HepG2 (cell line): ENCODE measurements around the gene KHK. TPM values are rescaled to one million over a fixed set of nuclear protein-coding genes. Genes with fewer than 3 reads are reported as not detected.

ENCODE experiments used
- ARNT2 ChIP-seq: sonication (generic); formaldehyde crosslinking; IDR thresholded peaks from 2 replicates; pipeline ENCODE4 v1.8.0; 2022; ENCODE audit warnings: mild to moderate bottlenecking, low read depth, missing genetic modification reagents, moderate library complexity
- ATF4 ChIP-seq, 2 experiments: fragments of 450-650 bp in 1 of 2; sonication (generic) in 1 of 2; formaldehyde crosslinking; IDR thresholded peaks; 2 replicates each; pipeline versions ENCODE4 v1.5.0 to v1.8.0; 2020 to 2022; ENCODE audit warnings: mild to moderate bottlenecking in 1 of 2, missing genetic modification reagents in 1 of 2
- CHCHD3 ChIP-seq: sonication (generic); formaldehyde crosslinking; IDR thresholded peaks from 2 replicates; pipeline ENCODE4 v1.8.0; 2022; ENCODE audit warnings: mild to moderate bottlenecking, missing genetic modification reagents, moderate library complexity
- FIP1L1 ChIP-seq: fragments of 200-400 bp; formaldehyde crosslinking; IDR thresholded peaks from 2 replicates; pipeline ENCODE4 v1.6.1; 2018; ENCODE audit warnings: low read depth, mild to moderate bottlenecking, low read length, moderate library complexity, borderline replicate concordance; ENCODE audit not compliant: insufficient read depth
- HDAC2 ChIP-seq: sonication (generic); formaldehyde crosslinking; IDR thresholded peaks from 2 replicates; pipeline ENCODE4 v1.4.0; 2020; ENCODE audit warnings: missing genetic modification reagents
- KAT7 ChIP-seq: IDR thresholded peaks from 2 replicates; pipeline ENCODE4 v1.6.1; 2018; ENCODE audit warnings: borderline replicate concordance, missing compliant biosample characterization
- PRDM15 ChIP-seq: sonication (generic); formaldehyde crosslinking; IDR thresholded peaks from 2 replicates; pipeline ENCODE4 v1.4.0; 2020; ENCODE audit warnings: missing genetic modification reagents
- SP140L ChIP-seq: sonication (generic); formaldehyde crosslinking; IDR thresholded peaks from 2 replicates; pipeline ENCODE4 v1.4.0; 2020; ENCODE audit warnings: missing genetic modification reagents, borderline replicate concordance
- TAF1 ChIP-seq: sonication (generic); formaldehyde crosslinking; IDR thresholded peaks from 2 replicates; pipeline ENCODE4 v1.4.0; 2020; ENCODE audit warnings: missing genetic modification reagents
- TEF ChIP-seq: sonication (generic); formaldehyde crosslinking; IDR thresholded peaks from 2 replicates; pipeline ENCODE4 v1.5.0; 2020; ENCODE audit warnings: missing genetic modification reagents
- ZFX ChIP-seq: sonication (generic); formaldehyde crosslinking; IDR thresholded peaks from 2 replicates; pipeline ENCODE4 v1.4.0; 2020; ENCODE audit warnings: mild to moderate bottlenecking, low read depth, missing genetic modification reagents, moderate library complexity
- ZNF543 ChIP-seq: sonication (generic); formaldehyde crosslinking; IDR thresholded peaks from 2 replicates; pipeline ENCODE4 v1.4.0; 2020; ENCODE audit warnings: mild to moderate bottlenecking, missing genetic modification reagents
- ZNF614 ChIP-seq: IDR thresholded peaks from 2 replicates; pipeline ENCODE4 v1.6.1; 2018; ENCODE audit warnings: missing biosample characterization, missing genetic modification reagents, inconsistent platforms, borderline replicate concordance
- ZNF687 ChIP-seq: sonication (generic); formaldehyde crosslinking; IDR thresholded peaks from 2 replicates; pipeline ENCODE4 v1.5.1; 2020; ENCODE audit warnings: mild to moderate bottlenecking, missing genetic modification reagents, moderate library complexity
- ZNF720 ChIP-seq: sonication (generic); formaldehyde crosslinking; IDR thresholded peaks from 2 replicates; pipeline ENCODE4 v1.4.0; 2020; ENCODE audit warnings: missing genetic modification reagents
- ZNF766 ChIP-seq: sonication (generic); formaldehyde crosslinking; IDR thresholded peaks from 2 replicates; pipeline ENCODE4 v1.5.0; 2020; ENCODE audit warnings: missing genetic modification reagents, borderline replicate concordance
- ZNF788 ChIP-seq: sonication (generic); formaldehyde crosslinking; IDR thresholded peaks from 2 replicates; pipeline ENCODE4 v1.5.0; 2020; ENCODE audit warnings: mild to moderate bottlenecking, missing genetic modification reagents, borderline replicate concordance
- ZNF816 ChIP-seq: sonication (generic); formaldehyde crosslinking; IDR thresholded peaks from 2 replicates; pipeline ENCODE4 v1.8.0; 2022; ENCODE audit warnings: missing genetic modification reagents, mild to moderate bottlenecking, borderline replicate concordance
- polyA plus RNA-seq, 8 experiments: library from polyadenylated mRNA; depleted of rRNA in 3 of 8; stranded (reverse) in 7 of 8; unstranded in 1 of 8; fragments of >200 nt; fragmentation: Illumina TruSeq in 4 of 8; extraction: Trizol in 4 of 8; gene quantifications; 2 replicates each; pipeline versions ENCODE4 v1.2.1 to v1.2.3, GENCODE V29; 2011 to 2016; ENCODE audit warnings: low read depth in 4 of 8, missing spikeins in 1 of 8, mixed read lengths in 1 of 8; ENCODE audit not compliant: insufficient read depth in 1 of 8
- total RNA-seq, 5 experiments: library from RNA; depleted of rRNA; stranded (reverse); fragments of >200 nt; fragmentation: Illumina TruSeq; extraction: Trizol; gene quantifications; 2 replicates each; pipeline ENCODE4 v1.2.3, GENCODE V29; 2016; ENCODE audit warnings: low read depth in 1 of 5

Gene KHK
- total and polyA plus RNA-seq, 2 of the 13 experiments (the other 11 are each of a cell fraction or from before 2014, with no cell fraction given): 40.9 to 99.2 TPM

- TF ChIP-seq ZNF687 (peak; percentile 48; the same call in 1 of the 2 replicates), CHCHD3 (peak; percentile 58; the same call in 1 of the 2 replicates), SP140L (no peak), ZNF788 (CRISPR knock-in tag) (0 out of 2 replicates have a peak, but pooled peaks have one; percentile 33), ZFX (CRISPR knock-in tag) (peak; percentile 58; the same call in 1 of the 2 replicates), TAF1 (CRISPR knock-in tag) (no peak), ZNF543 (CRISPR knock-in tag) (no peak), ZNF720 (CRISPR knock-in tag) (no peak), ZNF816 (CRISPR knock-in tag) (no peak), TEF (CRISPR knock-in tag) (no peak), HDAC2 (CRISPR knock-in tag) (peak; percentile 18; the same call in 1 of the 2 replicates), ZNF614 (CRISPR knock-in tag) (0 out of 2 replicates have a peak, but pooled peaks have one; percentile 12), FIP1L1 (no peak), PRDM15 (CRISPR knock-in tag) (peak; percentile 92), ZNF766 (no peak), ARNT2 (CRISPR knock-in tag) (0 out of 2 replicates have a peak, but pooled peaks have one; percentile 33), KAT7 (CRISPR knock-in tag) (0 out of 2 replicates have a peak, but pooled peaks have one; percentile 34), ATF4 (CRISPR knock-in tag; IDR thresholded peaks at IDR 0.05) (peak in 1 of 2 experiments; percentile 94; a peak in 2 of 4 replicates)
Observed at GRCh38 chr2:27083410-27084296, 2.9 kb upstream of the KHK start (continued).
